A673 (cell line): ENCODE measurements around the gene RNF149. TPM values are rescaled to one million over a fixed set of nuclear protein-coding genes. Genes with fewer than 3 reads are reported as not detected.
A peak's percentile ranks its signal among the peaks of the same experiment; 100 is the strongest.

Experiments
- BruUV-seq: library from RNA; stranded (reverse); fragments of 400-500 nt; replicated peaks from 2 replicates; lab custom pipeline; 2021; lab: Mats Ljungman, UMichigan
- CTCF ChIA-PET: fragments of 300-600 bp; sonication (Branson Sonifier 250); formaldehyde crosslinking; loops from one replicate; lab custom pipeline; 2022; ENCODE audit warnings: antibody characterized with exemption; lab: Charles Lee
- POLR2A ChIA-PET: fragments of 300-600 bp; sonication (Branson Sonifier 250); formaldehyde crosslinking; loops from one replicate; lab custom pipeline; 2022; ENCODE audit warnings: antibody characterized with exemption; ENCODE audit not compliant: low non-redundant PET; lab: Charles Lee
- DNase-seq: peaks from one replicate; pipeline ENCODE4 v3.0.0-alpha.2; 2015; ENCODE audit warnings: low spot score
- H3K27ac ChIP-seq: fragments of 200-600 bp; sonication (generic); 2 replicates; pipeline ENCODE4 v1.5.1; 2016; ENCODE audit warnings: mixed run types, low read depth, mild to moderate bottlenecking, mixed read lengths, antibody characterized with exemption, low read length; ENCODE audit not compliant: poor library complexity, severe bottlenecking
- H3K27me3 ChIP-seq: fragments of 200-600 bp; sonication (generic); replicated peaks from 2 replicates; pipeline ENCODE4 v1.6.1; 2017; ENCODE audit warnings: mixed run types, low read depth, mild to moderate bottlenecking, mixed read lengths, antibody characterized with exemption, low read length; ENCODE audit not compliant: insufficient read depth, poor library complexity
- H3K36me3 ChIP-seq: fragments of 200-600 bp; sonication (generic); 2 replicates; pipeline ENCODE4 v1.6.1; 2016; ENCODE audit warnings: mixed run types, mild to moderate bottlenecking, mixed read lengths, antibody characterized with exemption, low read length; ENCODE audit not compliant: insufficient read depth, poor library complexity, severe bottlenecking
- H3K4me1 ChIP-seq: fragments of 200-600 bp; sonication (generic); 2 replicates; pipeline ENCODE4 v1.6.1; 2017; ENCODE audit warnings: mixed run types, mild to moderate bottlenecking, mixed read lengths, antibody characterized with exemption, low read length; ENCODE audit not compliant: insufficient read depth, poor library complexity, severe bottlenecking
- H3K4me3 ChIP-seq: fragments of 200-600 bp; sonication (generic); 2 replicates; pipeline ENCODE4 v1.5.1; 2016; ENCODE audit warnings: low read depth, mixed run types, mild to moderate bottlenecking, mixed read lengths, low read length; ENCODE audit not compliant: poor library complexity, severe bottlenecking
- H3K9me3 ChIP-seq: fragments of 200-600 bp; sonication (generic); 2 replicates; pipeline ENCODE4 v1.6.1; 2016; ENCODE audit warnings: mixed run types, low read depth, mild to moderate bottlenecking, mixed read lengths, antibody characterized with exemption, low read length; ENCODE audit not compliant: poor library complexity, severe bottlenecking
- CTCF ChIP-seq: fragments of 300-800, 200-600 bp; sonication (generic); conservative IDR thresholded peaks from 2 replicates; pipeline ENCODE4 v1.5.1; 2017; ENCODE audit warnings: low read depth, mild to moderate bottlenecking, antibody characterized with exemption, low read length, moderate library complexity, mixed read lengths
- EZH2 ChIP-seq: fragments of 200-600 bp; sonication (generic); IDR thresholded peaks from 2 replicates; pipeline ENCODE4 v1.6.1; 2017; ENCODE audit warnings: borderline replicate concordance, low read depth, mild to moderate bottlenecking, mixed read lengths, antibody characterized with exemption, low read length; ENCODE audit not compliant: poor library complexity, severe bottlenecking
- intact Hi-C: fragments of 100-400 bp; cut with micrococcal nuclease; formaldehyde crosslinking; loops from one replicate; pipeline ENCODE4 v1.10.0; 2022; ENCODE audit not compliant: unreplicated experiment
- total RNA-seq: library from RNA; stranded (reverse); gene quantifications from 2 replicates; pipeline ENCODE4 v1.2.3, GENCODE V29; 2021

The RNF149 gene
- total RNA-seq, 1 experiment from 2014 or later = 26.8 TPM

GRCh38 chr2:101255501-101255900 lies 53.0 kb downstream of the RNF149 start:
- DNase-seq = no peak
- no TSS peak for BruUV-seq
- H3K4me3 ChIP-seq = no peak overlapping the region
- H3K27ac ChIP-seq = no peak overlapping the region
- peaks cover 2% of the 10 kb centered on the region for H3K9me3 ChIP-seq
- intact Hi-C loops = no loop called here
- no peaks in the 10 kb centered on the region for H3K27me3 ChIP-seq
- ChIA-PET POLR2A (no interaction called here), CTCF (no interaction called here)
- peaks cover 4% of the 10 kb centered on the region for H3K4me1 ChIP-seq
- peaks cover 9% of the 10 kb centered on the region for H3K36me3 ChIP-seq
- no peak for TF ChIP-seq EZH2
- no peak for TF ChIP-seq CTCF

- Histone ChIP-seq H3K27ac (peak overlapping the region; percentile 95), H3K4me3 (peak overlapping the region; percentile 99), H3K36me3 (peaks cover 6% of the 10 kb centered on the region), H3K27me3 (no peaks in the 10 kb centered on the region), H3K9me3 (peaks cover under 1% of the 10 kb centered on the region), H3K4me1 (peaks cover 4% of the 10 kb centered on the region)
- intact Hi-C loops = no loop called here
- ChIA-PET POLR2A (interaction anchor here (0.6 kb wide), 1 partner anchor 163 kb away, joined by 3 read pairs; no protein-coding TSS in a partner anchor), CTCF (no interaction called here)
- BruUV-seq = TSS peak; percentile 86
- TF ChIP-seq EZH2 (no peak), CTCF (no peak)
- no peak for DNase-seq
Measured at GRCh38 chr2:101253703-101254450, 54.6 kb downstream of the RNF149 start.

GRCh38 chr2:101253013-101253702 lies 55.3 kb downstream of the RNF149 start:
- H3K27ac ChIP-seq = peak overlapping the region; percentile 95
- no peaks in the 10 kb centered on the region for H3K9me3 ChIP-seq
- POLR2A ChIA-PET = interaction anchor here (0.6 kb wide), 1 partner anchor 514 kb away, joined by 4 read pairs; no protein-coding TSS in a partner anchor
- BruUV-seq = no TSS peak
- H3K4me3 ChIP-seq = peak overlapping the region; percentile 99
- peaks cover 4% of the 10 kb centered on the region for H3K4me1 ChIP-seq
- H3K36me3 ChIP-seq = no peaks in the 10 kb centered on the region
- peak; percentile 27 for DNase-seq
- H3K27me3 ChIP-seq = no peaks in the 10 kb centered on the region
- intact Hi-C loops = no loop called here
- TF ChIP-seq CTCF (no peak), EZH2 (no peak)
- CTCF ChIA-PET = no interaction called here
